RWPE2 (cell line): ENCODE data around the gene LITAF.

Experiments
- ATAC-seq: fragments of 200-7000 bp; cut with Tn5 transposase; 3 replicates; pipeline ENCODE4 v1.9.1; 2021; ENCODE audit warnings: low read depth
- DNase-seq: peaks from one replicate; pipeline ENCODE4 v3.0.0-alpha.2; 2020; ENCODE audit warnings: low spot score
- H3K27ac ChIP-seq: fragments of 450-650 bp; 2 replicates; pipeline ENCODE4 v1.5.1; 2017; ENCODE audit warnings: mild to moderate bottlenecking; ENCODE audit not compliant: poor library complexity, severe bottlenecking
- H3K27me3 ChIP-seq: fragments of 250-450 bp; sonication (Bioruptor Pico); 2 replicates; pipeline ENCODE4 v1.5.1; 2021; ENCODE audit warnings: mild to moderate bottlenecking, moderate library complexity; ENCODE audit not compliant: insufficient read depth, poor library complexity, severe bottlenecking
- H3K36me3 ChIP-seq: fragments of 250-450 bp; sonication (Bioruptor Pico); 2 replicates; pipeline ENCODE4 v1.5.1; 2020; ENCODE audit warnings: low read depth, mild to moderate bottlenecking, moderate library complexity
- H3K4me1 ChIP-seq: fragments of 250-450 bp; sonication (Bioruptor Pico); 2 replicates; pipeline ENCODE4 v1.5.1; 2021; ENCODE audit warnings: mild to moderate bottlenecking, moderate library complexity; ENCODE audit not compliant: insufficient read depth, poor library complexity, severe bottlenecking
- H3K4me3 ChIP-seq: fragments of 250-450 bp; sonication (Bioruptor Pico); 2 replicates; pipeline ENCODE4 v1.5.1; 2021; ENCODE audit warnings: mild to moderate bottlenecking, moderate library complexity; ENCODE audit not compliant: severe bottlenecking
- H3K9me3 ChIP-seq: fragments of 250-450 bp; sonication (Bioruptor Pico); 2 replicates; pipeline ENCODE4 v1.5.1; 2021; ENCODE audit warnings: mild to moderate bottlenecking, moderate library complexity; ENCODE audit not compliant: severe bottlenecking
- TF ChIP-seq, protein P1 (sequence below): fragments of 450-650 bp; IDR thresholded peaks from one replicate; pipeline ENCODE4 v1.5.1; 2017; ENCODE audit warnings: mild to moderate bottlenecking, moderate library complexity; ENCODE audit not compliant: poor library complexity, severe bottlenecking

LITAF gene

DNA sequence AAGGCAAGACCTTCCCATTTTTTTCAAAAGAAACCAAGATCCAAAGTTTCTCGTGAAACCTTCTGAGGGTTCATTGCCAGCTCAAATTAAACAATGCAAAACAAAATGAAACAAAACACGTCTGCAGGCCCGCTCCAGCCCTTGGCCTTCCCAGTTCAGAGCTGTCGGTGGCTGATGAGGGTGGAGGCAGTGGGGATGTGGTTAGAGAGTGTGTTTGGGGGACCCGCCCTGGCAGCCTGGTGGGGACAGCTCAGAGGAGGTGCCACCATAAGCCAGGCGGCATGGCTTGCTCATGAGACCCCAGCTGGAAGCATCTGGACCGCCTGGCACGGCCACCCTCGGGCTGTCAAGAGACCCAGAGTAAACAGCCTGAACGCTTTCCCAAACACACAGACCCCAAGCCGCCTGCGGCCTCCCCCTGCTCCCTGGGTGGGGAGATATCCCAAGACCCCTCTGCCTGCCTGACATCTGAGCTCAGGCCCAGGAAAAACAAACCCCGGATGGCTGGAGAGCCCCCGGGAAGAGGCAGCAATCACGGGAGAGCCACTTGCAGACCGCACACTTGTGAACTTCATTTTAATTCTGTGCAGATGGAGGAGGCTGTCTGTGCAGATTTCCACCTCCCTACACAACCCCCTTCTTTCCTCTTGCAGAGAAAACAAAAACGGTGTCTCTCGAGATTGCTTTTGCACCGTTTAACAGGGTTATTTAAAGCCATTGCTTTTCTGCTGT, 35.4 kb upstream of the LITAF start:
- TF ChIP-seq, protein P1, sequence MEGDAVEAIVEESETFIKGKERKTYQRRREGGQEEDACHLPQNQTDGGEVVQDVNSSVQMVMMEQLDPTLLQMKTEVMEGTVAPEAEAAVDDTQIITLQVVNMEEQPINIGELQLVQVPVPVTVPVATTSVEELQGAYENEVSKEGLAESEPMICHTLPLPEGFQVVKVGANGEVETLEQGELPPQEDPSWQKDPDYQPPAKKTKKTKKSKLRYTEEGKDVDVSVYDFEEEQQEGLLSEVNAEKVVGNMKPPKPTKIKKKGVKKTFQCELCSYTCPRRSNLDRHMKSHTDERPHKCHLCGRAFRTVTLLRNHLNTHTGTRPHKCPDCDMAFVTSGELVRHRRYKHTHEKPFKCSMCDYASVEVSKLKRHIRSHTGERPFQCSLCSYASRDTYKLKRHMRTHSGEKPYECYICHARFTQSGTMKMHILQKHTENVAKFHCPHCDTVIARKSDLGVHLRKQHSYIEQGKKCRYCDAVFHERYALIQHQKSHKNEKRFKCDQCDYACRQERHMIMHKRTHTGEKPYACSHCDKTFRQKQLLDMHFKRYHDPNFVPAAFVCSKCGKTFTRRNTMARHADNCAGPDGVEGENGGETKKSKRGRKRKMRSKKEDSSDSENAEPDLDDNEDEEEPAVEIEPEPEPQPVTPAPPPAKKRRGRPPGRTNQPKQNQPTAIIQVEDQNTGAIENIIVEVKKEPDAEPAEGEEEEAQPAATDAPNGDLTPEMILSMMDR = no peak
- DNase-seq (no peak), ATAC-seq (peak; percentile 30; the same call in 2 of the 3 replicates)
- H3K4me1 ChIP-seq = peaks cover 4% of the 10 kb centered on the region
- no peaks in the 10 kb centered on the region for H3K36me3 ChIP-seq
- no peaks in the 10 kb centered on the region for H3K9me3 ChIP-seq
- H3K27me3 ChIP-seq = no peaks in the 10 kb centered on the region
- H3K4me3 ChIP-seq = no peak overlapping the region
- no peak overlapping the region for H3K27ac ChIP-seq

DNA sequence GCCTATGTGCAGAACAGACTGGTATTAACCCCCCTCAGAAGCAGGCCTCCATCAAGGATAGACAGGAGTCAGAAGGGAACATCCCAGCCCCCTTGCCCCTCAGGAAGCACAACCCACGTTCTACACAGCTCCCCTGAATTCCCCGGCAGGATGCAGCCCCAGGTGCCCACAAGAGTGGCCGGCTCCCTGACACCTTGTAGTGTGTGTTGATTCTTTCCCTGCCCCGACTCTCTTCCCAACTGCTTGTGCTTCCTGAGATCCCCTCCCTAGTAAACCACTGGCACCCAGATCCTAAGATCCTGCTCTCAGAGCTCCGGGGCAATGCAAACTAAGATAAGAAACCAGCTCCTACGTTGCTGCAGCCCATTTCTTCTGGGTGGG, 34.8 kb upstream of the LITAF start:
- Histone ChIP-seq H3K27ac (no peak overlapping the region), H3K36me3 (no peaks in the 10 kb centered on the region), H3K4me1 (no peaks in the 10 kb centered on the region), H3K27me3 (no peaks in the 10 kb centered on the region), H3K4me3 (no peak overlapping the region), H3K9me3 (no peaks in the 10 kb centered on the region)
- ATAC-seq = peak; percentile 43; the same call in 2 of the 3 replicates
- TF ChIP-seq, protein P1 = no peak
- DNase-seq = no peak

- no peaks in the 10 kb centered on the region for H3K36me3 ChIP-seq
- no peak overlapping the region for H3K27ac ChIP-seq
- TF ChIP-seq, protein P1 = no peak
- H3K4me3 ChIP-seq = no peak overlapping the region
- H3K4me1 ChIP-seq = peaks cover 4% of the 10 kb centered on the region
- ATAC-seq = no peak
- no peaks in the 10 kb centered on the region for H3K9me3 ChIP-seq
- no peak for DNase-seq
- H3K27me3 ChIP-seq = no peaks in the 10 kb centered on the region
Observed at GRCh38 chr16:11620243-11621003, 33.7 kb upstream of the LITAF start.

- ATAC-seq (no peak; the same call in 2 of the 3 replicates), DNase-seq (no peak)
- no peaks in the 10 kb centered on the region for H3K9me3 ChIP-seq
- H3K27me3 ChIP-seq = no peaks in the 10 kb centered on the region
- H3K4me3 ChIP-seq = no peak overlapping the region
- peaks cover 7% of the 10 kb centered on the region for H3K4me1 ChIP-seq
- TF ChIP-seq, protein P1 = no peak
- H3K27ac ChIP-seq = no peak overlapping the region
- H3K36me3 ChIP-seq = no peaks in the 10 kb centered on the region
Observed at GRCh38 chr16:11619327-11619851, 32.7 kb upstream of the LITAF start.
